ENCODE measurements around the gene GRIA4.

DNA sequence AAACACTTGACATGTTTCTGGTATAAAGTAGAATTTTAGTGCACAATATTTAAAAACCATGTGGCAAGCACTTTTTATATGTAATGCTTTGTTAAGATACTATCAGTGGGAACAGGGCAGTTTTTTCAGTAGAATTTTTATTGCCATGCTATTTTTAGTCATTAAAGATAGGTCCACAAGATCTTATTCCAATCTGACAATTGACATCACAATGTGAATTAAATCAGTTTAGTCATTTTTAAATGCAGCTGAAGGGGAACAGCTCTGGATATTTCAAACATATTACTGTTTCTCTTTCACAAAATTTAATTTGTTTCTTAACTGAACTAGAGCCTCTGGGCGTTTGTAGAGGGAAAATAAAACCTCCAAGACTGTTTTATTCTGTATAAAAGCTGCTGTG, 218.0 kb downstream of the GRIA4 start:
- TF ChIP-seq POLR2A (IDR thresholded peaks at IDR 0.05): no peak
- TF ChIP-seq, protein P1, sequence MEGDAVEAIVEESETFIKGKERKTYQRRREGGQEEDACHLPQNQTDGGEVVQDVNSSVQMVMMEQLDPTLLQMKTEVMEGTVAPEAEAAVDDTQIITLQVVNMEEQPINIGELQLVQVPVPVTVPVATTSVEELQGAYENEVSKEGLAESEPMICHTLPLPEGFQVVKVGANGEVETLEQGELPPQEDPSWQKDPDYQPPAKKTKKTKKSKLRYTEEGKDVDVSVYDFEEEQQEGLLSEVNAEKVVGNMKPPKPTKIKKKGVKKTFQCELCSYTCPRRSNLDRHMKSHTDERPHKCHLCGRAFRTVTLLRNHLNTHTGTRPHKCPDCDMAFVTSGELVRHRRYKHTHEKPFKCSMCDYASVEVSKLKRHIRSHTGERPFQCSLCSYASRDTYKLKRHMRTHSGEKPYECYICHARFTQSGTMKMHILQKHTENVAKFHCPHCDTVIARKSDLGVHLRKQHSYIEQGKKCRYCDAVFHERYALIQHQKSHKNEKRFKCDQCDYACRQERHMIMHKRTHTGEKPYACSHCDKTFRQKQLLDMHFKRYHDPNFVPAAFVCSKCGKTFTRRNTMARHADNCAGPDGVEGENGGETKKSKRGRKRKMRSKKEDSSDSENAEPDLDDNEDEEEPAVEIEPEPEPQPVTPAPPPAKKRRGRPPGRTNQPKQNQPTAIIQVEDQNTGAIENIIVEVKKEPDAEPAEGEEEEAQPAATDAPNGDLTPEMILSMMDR (IDR thresholded peaks at IDR 0.05): no peak
- TF ChIP-seq EP300 (IDR thresholded peaks at IDR 0.05): no peak

Measured in upper lobe of left lung (tissue), 4 donors.